ENCODE data around the gene ADORA2A. TPM values are rescaled to one million over a fixed set of nuclear protein-coding genes. Genes with fewer than 3 reads are reported as not detected.

Gene ADORA2A
- polyA plus RNA-seq, 1 experiment, result 2.8 TPM

- ChIA-PET POLR2A (no interaction called here), CTCF (interaction anchor here (0.9 to 1.6 kb wide), 3 partner anchors 16 to 35 kb away, joined by 3 read pairs; no protein-coding TSS in a partner anchor)
- Histone ChIP-seq H3K4me3 (ENCODE audit: low read depth, low read length) (no peak overlapping the region), H3K36me3 (ENCODE audit: control insufficient read depth, insufficient read depth, low read length) (no peaks in the 10 kb centered on the region), H3K27me3 (ENCODE audit: control insufficient read depth, insufficient read depth, low read length) (no peaks in the 10 kb centered on the region)
- TF ChIP-seq, protein P1, sequence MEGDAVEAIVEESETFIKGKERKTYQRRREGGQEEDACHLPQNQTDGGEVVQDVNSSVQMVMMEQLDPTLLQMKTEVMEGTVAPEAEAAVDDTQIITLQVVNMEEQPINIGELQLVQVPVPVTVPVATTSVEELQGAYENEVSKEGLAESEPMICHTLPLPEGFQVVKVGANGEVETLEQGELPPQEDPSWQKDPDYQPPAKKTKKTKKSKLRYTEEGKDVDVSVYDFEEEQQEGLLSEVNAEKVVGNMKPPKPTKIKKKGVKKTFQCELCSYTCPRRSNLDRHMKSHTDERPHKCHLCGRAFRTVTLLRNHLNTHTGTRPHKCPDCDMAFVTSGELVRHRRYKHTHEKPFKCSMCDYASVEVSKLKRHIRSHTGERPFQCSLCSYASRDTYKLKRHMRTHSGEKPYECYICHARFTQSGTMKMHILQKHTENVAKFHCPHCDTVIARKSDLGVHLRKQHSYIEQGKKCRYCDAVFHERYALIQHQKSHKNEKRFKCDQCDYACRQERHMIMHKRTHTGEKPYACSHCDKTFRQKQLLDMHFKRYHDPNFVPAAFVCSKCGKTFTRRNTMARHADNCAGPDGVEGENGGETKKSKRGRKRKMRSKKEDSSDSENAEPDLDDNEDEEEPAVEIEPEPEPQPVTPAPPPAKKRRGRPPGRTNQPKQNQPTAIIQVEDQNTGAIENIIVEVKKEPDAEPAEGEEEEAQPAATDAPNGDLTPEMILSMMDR (IDR thresholded peaks at IDR 0.05; ENCODE audit: insufficient read depth, low read depth, low read length), result no peak
- no peak for DNase-seq (ENCODE audit: low read depth)
Observed at GRCh38 chr22:24467340-24467739, 39.9 kb downstream of the ADORA2A start.

DNA sequence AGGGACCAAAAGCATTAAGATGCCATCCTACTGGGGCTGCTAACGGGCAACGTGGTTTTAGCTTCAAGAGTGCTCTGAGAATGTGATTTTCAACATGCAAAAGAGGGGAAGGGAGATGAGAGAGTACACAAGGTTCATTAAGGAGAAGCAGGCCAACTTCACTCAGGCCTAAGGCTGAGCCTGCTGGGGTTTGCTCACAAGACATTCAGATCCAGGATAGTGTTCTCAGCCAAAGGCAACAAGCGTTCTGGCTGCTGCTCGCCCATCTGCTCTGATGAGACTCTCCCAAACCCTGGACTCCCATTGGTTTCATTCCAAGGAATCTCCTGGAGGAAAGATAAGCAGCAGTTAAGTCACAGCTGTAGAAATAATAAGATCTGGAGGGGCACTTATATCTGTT, 44.2 kb downstream of the ADORA2A start:
- ChIA-PET POLR2A (no interaction called here), CTCF (interaction anchor here (0.6 kb wide), 1 partner anchor 913 kb away, joined by 3 read pairs; no protein-coding TSS in a partner anchor)
- Histone ChIP-seq H3K27me3 (ENCODE audit: control insufficient read depth, insufficient read depth, low read length) (no peaks in the 10 kb centered on the region), H3K36me3 (ENCODE audit: control insufficient read depth, insufficient read depth, low read length) (no peaks in the 10 kb centered on the region), H3K4me3 (ENCODE audit: low read depth, low read length) (no peak overlapping the region)
- DNase-seq (ENCODE audit: low read depth), result no peak
- TF ChIP-seq, protein P1 (IDR thresholded peaks at IDR 0.05; ENCODE audit: insufficient read depth, low read depth, low read length), result no peak

- POLR2A ChIA-PET, result no interaction called here
- CTCF ChIA-PET, result interaction anchor here (0.9 kb wide), 1 partner anchor 9 kb away, joined by 3 read pairs; no protein-coding TSS in a partner anchor
Observed at GRCh38 chr22:24473284-24473683, 45.9 kb downstream of the ADORA2A start.

DNA sequence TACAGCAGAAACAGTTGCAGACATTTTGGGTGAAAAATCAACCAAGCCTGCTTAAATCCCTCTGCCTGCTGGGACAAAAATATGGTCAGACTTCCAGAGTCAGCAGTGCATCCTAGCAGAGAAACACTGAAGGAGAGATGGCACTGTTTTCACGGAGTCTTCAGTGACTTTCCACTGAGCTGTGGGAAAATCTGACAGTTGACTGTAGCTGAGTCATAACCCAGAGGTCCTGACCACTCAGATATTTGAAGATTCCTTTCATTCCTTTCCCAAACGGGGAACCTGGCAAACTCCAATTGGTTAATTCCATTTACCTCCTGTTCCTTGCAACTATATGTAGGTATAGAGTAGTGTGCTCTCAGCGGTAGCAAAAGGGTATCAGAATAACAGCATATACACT, 46.8 kb downstream of the ADORA2A start:
- peak; percentile 78 for DNase-seq (ENCODE audit: low read depth)
- ChIA-PET POLR2A (no interaction called here), CTCF (interaction anchor here (0.6 to 1.5 kb wide), 2 partner anchors 9 to 37 kb away, joined by 3 to 4 read pairs; no protein-coding TSS in a partner anchor)
- H3K4me3 ChIP-seq (ENCODE audit: low read depth, low read length), result no peak overlapping the region
- TF ChIP-seq, protein P1 (IDR thresholded peaks at IDR 0.05; ENCODE audit: insufficient read depth, low read depth, low read length), result no peak
- H3K36me3 ChIP-seq (ENCODE audit: control insufficient read depth, insufficient read depth, low read length), result no peaks in the 10 kb centered on the region
- H3K27me3 ChIP-seq (ENCODE audit: control insufficient read depth, insufficient read depth, low read length), result no peaks in the 10 kb centered on the region

More at GRCh38 chr22:24473284-24473683, 45.9 kb downstream of the ADORA2A start:
- DNase-seq (ENCODE audit: low read depth), result no peak
- H3K36me3 ChIP-seq (ENCODE audit: control insufficient read depth, insufficient read depth, low read length), result no peaks in the 10 kb centered on the region
- TF ChIP-seq, protein P1 (IDR thresholded peaks at IDR 0.05; ENCODE audit: insufficient read depth, low read depth, low read length), result no peak
- H3K4me3 ChIP-seq (ENCODE audit: low read depth, low read length), result no peak overlapping the region
- H3K27me3 ChIP-seq (ENCODE audit: control insufficient read depth, insufficient read depth, low read length), result no peaks in the 10 kb centered on the region

DNA sequence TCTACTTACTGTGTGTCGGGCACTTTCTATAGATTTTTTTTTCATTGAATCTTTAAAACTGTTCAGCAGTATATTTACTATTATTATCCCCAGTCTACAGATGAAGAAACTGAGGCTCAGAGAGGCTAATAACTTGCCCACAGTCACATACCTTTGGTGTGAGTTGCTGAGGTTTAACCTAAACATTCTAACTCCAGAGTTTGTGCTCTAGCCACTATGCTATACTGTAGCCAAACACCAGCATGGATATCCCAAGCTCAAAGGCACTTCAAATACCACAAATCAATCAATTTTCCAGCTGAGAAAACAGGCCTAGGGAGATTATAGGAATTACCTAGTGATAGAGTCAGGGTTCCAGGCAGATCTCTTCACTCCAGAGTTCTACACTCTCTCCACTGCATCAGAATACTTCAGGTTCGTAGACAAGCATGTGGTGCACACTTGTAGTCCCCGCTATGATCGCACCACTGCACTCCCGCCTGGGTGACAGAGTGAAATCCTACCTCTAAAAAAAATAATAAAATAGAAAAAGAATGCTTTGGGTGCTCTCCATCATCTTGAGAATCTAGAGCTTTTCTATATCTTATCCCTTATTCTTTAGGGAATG, 47.4 kb downstream of the ADORA2A start:
- Histone ChIP-seq H3K27me3 (ENCODE audit: control insufficient read depth, insufficient read depth, low read length) (no peaks in the 10 kb centered on the region), H3K4me3 (ENCODE audit: low read depth, low read length) (no peak overlapping the region), H3K36me3 (ENCODE audit: control insufficient read depth, insufficient read depth, low read length) (no peaks in the 10 kb centered on the region)
- TF ChIP-seq, protein P1 (IDR thresholded peaks at IDR 0.05; ENCODE audit: insufficient read depth, low read depth, low read length), result no peak
- DNase-seq (ENCODE audit: low read depth), result no peak
- CTCF ChIA-PET, result interaction anchor here (0.6 to 1.5 kb wide), 5 partner anchors 9 to 415 kb away, joined by 3 to 4 read pairs (median 3); no protein-coding TSS in a partner anchor
- POLR2A ChIA-PET, result interaction anchor here (0.5 kb wide), 1 partner anchor 89 kb away, joined by 7 read pairs; no protein-coding TSS in a partner anchor

All from BJ (cell line).